GM10847 (cell line): ENCODE results near the gene SNED1.

ENCODE experiments used
- POLR2A ChIP-seq: IDR thresholded peaks from 2 replicates; pipeline ENCODE4 v1.6.1; 2011; ENCODE audit not compliant: insufficient read length; ENCODE audit errors: extremely low read depth

The SNED1 gene

GRCh38 chr2:241108271-241109209 is 110.1 kb downstream of the SNED1 start:
- TF ChIP-seq POLR2A, result no peak

DNA sequence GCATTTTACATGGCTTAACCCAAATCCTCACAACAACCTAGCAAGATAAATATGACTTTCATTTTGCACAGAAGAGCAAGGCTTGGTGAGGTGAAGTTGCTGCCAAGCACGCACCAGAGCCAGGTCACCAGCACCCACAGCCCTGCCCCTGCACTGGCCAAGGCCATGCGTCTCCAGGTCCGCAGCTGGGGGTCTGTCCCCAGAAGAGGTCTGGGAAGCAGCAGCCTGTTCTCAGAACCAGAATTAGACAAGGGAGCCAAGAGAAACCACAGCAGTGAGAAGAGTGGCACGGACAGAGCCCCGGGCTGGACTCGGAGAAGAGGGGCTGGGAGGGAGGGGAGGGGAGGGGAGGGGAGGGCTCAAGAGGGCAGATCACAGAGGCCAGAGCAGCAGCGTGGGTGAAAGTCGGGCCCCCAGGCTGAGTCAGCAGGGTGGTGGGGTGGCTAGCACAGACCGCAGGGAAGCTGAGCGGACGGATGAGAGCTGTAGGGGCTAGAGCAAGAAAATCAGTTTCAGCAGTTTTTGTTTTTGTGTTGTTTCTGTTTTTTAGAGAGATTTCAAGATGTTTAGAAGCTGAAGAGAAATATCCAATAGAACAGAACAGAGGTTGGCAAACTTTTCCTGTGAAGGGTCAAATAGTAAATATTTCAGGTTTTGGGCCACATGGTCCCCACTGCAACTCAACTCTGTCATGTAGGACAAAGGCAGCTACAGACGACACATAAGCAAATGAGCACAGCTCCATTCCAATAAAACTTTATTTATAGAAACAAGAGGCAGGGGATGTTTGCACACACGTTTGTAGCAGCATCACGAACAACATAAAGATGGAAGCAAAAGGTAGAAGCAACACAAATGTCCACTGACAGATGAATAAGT is 111.0 kb downstream of the SNED1 start:
- no peak for TF ChIP-seq POLR2A

GRCh38 chr2:241110089-241110606 is 111.7 kb downstream of the SNED1 start:
- no peak for TF ChIP-seq POLR2A

DNA sequence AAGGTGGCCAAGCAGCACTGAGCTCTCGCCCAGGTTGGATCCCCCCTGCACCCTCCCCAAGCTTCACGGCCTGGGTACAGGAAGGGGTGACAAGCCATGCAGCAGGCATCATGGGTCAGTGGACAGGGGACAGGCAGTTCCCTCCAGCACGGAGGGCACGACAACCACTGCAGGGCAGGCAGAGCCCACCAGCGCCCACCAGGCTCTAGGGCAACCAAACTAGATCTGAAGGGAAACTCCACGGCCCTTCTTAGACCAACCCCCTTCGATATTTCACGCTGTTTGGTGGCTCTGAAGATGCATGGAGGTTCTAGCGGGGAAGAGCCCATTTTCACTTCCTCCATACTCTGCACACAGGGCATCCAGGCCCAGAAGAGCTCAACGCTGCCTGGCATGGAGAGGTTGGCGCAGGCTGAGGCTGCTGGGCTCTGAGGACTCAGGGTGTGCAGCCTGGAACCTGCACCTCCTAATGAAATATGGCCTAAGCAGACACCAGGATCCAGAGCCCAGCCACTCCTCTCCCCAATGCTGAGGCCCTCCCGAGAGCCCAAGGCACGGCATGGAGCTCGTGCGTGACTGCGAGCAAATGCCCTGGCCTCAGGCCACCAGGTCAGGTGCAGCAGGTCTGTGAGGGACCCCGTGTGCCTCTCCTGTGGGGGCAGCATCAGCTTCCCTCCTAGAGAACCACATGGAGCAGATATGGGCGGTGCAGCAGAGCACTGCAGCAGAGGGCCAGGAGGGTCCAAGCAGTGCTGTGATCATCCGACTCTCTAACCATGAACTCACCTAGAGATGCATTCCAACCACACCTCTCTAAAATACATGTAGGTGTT is 112.4 kb downstream of the SNED1 start:
- peak; percentile 20 for TF ChIP-seq POLR2A

DNA sequence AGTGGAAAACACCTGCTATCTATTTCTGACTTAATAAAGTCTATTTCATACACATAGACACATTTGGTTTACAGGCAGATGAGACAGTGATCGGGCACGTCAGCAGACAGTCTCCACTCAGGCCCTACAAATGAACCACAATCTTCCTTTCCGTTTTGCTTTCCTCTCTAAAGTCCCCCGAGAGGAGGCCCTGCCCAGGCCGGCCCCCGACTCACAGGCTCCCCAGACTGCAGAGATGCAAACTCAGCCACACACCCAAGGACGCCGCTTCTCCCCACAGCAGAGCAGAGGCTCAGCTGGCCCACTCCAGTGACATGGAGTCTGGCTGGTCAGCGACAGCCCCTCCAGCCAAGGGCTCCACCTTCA is 113.0 kb downstream of the SNED1 start:
- no peak for TF ChIP-seq POLR2A

GRCh38 chr2:241112046-241112445 is 113.6 kb downstream of the SNED1 start:
- no peak for TF ChIP-seq POLR2A

DNA sequence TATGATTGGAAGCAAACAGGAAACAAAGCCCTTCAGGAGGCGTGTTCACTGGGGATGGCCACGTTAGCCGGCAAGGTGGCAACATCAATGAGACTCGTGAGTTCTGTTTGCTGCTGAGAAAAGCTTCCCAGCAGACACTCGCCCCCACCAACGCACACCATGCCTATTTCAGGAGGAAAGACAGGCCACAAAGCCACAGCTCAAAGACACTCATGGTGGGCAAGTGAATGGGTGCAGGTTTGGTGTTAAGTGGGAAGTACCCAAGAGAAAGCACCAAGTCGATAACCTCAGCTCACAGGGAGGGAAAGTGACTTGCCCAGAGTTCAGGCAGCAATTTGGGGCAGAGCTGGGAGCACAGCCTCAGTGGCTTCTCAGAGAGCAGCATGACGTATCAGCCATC is 114.2 kb downstream of the SNED1 start:
- no peak for TF ChIP-seq POLR2A

DNA sequence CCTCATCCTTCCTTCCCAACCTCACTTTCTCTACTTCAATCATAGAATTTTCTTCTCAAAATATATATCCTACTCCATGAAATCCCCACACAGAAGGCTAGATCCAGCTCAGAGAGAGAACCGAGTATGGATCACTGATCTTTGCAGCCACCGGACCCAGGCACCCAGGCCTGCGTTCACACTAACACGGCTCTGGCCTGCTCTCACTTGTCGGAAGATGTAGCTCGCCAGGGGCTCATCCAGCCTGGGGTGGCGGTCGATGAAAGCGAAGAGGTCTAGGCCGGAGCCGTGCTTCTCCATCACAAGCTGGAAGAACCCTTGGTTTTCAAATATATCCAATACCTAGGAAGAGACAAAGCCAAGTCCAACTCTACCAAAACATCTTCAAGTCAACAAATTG is 116.4 kb downstream of the SNED1 start:
- TF ChIP-seq POLR2A, result no peak

- TF ChIP-seq POLR2A, result no peak
Observed at GRCh38 chr2:241115361-241115760, 116.9 kb downstream of the SNED1 start.

GRCh38 chr2:241116606-241117560 is 118.5 kb downstream of the SNED1 start:
- no peak for TF ChIP-seq POLR2A

- no peak for TF ChIP-seq POLR2A
Observed at GRCh38 chr2:241118737-241119505, 120.5 kb downstream of the SNED1 start.

- TF ChIP-seq POLR2A, result no peak
Observed at GRCh38 chr2:241120440-241120839, 122.0 kb downstream of the SNED1 start.

DNA sequence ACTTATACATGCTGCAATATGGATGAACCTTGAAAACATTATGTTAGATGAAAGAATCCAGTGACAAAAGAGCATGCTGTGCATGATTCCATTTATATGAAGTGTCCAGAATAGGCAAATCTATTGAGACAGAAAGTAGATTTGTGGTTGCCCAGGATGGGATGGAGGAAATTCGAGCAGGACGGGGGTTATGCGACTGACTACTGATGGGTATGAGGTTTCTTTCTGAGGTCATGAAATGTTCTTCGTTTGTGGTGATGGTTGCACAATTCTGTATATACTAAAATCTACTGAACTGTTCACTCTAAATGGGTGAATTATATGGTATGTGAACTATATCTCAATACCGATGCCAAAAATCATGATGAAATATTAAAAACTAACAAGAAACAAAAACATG is 122.6 kb downstream of the SNED1 start:
- no peak for TF ChIP-seq POLR2A

DNA sequence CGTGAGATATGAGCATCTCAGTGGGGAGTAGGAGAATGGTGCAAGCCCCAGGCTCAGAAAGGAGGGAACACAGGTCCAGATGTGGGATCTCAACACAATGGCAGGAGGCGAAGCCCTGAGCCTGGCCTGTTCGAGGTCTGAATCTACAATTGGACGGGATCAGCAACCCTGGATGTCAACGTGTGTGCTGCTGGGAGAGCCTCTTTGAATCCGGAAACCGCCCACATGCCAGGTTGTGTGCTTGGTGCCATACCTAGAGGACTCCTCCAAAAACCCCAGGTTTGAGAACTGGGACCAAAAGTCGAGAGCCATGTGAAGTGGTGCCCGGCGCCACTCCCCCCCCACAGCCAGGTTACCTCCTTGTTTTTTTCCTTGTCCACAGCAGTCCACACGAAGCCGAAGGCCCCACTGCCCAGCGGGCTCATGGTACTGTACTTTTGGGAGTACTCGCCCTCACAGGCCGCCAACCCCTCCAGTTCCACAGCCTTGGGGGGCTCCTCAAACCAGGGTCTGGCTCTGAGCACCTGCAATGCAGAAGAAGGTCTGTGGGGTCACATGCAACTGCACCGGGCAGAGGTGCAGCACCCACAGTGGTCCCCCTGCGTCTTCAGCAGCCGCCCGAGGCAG is 124.1 kb downstream of the SNED1 start:
- TF ChIP-seq POLR2A, result no peak
